GM10847 (cell line): ENCODE measurements around the gene JOSD2.

Experiments
- POLR2A ChIP-seq: IDR thresholded peaks from 2 replicates; pipeline ENCODE4 v1.6.1; 2011; ENCODE audit not compliant: insufficient read length; ENCODE audit errors: extremely low read depth

JOSD2 gene

GRCh38 chr19:50549059-50549926 lies 38.3 kb upstream of the JOSD2 start:
- TF ChIP-seq POLR2A: no peak

- TF ChIP-seq POLR2A: no peak
These were observed 37.4 kb upstream of the JOSD2 start for GRCh38 chr19:50548191-50549058.

- TF ChIP-seq POLR2A: no peak
These were observed 36.6 kb upstream of the JOSD2 start for GRCh38 chr19:50547385-50548190.

GRCh38 chr19:50546527-50547221 lies 35.7 kb upstream of the JOSD2 start:
- TF ChIP-seq POLR2A: no peak

GRCh38 chr19:50542943-50543342 lies 32.0 kb upstream of the JOSD2 start:
- TF ChIP-seq POLR2A: no peak

GRCh38 chr19:50537769-50538230 lies 26.8 kb upstream of the JOSD2 start:
- no peak for TF ChIP-seq POLR2A

GRCh38 chr19:50537306-50537685 lies 26.3 kb upstream of the JOSD2 start:
- no peak for TF ChIP-seq POLR2A

- no peak for TF ChIP-seq POLR2A
These were observed 25.8 kb upstream of the JOSD2 start for GRCh38 chr19:50536662-50537305.

- no peak for TF ChIP-seq POLR2A
These were observed 24.7 kb upstream of the JOSD2 start for GRCh38 chr19:50535672-50536187.

- TF ChIP-seq POLR2A: no peak
These were observed 23.5 kb upstream of the JOSD2 start for GRCh38 chr19:50534478-50534877.

GRCh38 chr19:50532952-50533351 lies 22.0 kb upstream of the JOSD2 start:
- no peak for TF ChIP-seq POLR2A

GRCh38 chr19:50531171-50531612 lies 20.2 kb upstream of the JOSD2 start:
- no peak for TF ChIP-seq POLR2A

- TF ChIP-seq POLR2A: no peak
These were observed 11.9 kb upstream of the JOSD2 start for GRCh38 chr19:50522881-50523280.
